NCI-H774 (cell line): ENCODE data around the gene PTPN4.
"Not testable (repeated sequence)": the region's sequence is repeated elsewhere in the genome, so short reads cannot be mapped to it uniquely, and the experiment has no call there.

Experiments
- DNase-seq: peaks from one replicate; lab custom pipeline; 2025; lab: John Stamatoyannopoulos, UW

PTPN4 gene

DNA sequence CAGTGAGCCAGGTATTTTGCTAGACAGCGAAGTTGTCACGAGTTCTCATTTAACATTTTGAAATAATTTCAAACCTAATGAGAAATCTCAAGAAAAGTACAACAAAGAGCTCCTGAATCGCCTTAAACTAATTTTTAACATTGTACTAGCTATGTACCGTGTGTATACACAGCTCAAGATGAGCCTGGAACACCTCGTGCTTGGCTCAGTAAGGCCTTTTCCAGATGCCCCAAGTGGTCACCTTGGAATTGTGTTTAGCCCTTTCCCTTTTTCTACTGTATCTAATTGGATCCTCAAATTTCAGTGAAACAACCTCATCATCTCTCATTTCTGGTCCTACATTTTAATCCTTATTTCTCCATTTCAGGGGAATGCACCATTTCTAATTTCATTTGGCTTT lies 7.2 kb downstream of the PTPN4 start:
- no peak for DNase-seq

DNA sequence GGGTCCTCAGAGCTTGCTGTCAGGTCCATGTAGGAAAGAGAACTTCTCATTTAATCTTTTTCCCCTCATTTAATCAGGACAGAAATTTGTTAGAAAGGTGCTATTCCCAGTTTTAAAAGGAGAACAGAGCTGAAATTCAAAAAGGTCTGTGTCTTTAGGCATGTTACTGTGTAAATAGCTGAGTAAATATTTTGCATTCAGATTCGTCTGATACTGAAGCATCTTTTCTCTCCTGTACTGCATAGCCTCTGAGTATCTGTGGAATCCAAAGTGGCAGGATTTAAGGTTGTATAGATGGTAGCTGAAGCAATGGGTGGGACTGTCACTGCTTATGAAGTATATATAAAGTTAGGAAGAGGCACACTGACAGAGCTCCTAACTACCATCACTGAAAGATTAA lies 9.0 kb downstream of the PTPN4 start:
- no peak for DNase-seq

DNA sequence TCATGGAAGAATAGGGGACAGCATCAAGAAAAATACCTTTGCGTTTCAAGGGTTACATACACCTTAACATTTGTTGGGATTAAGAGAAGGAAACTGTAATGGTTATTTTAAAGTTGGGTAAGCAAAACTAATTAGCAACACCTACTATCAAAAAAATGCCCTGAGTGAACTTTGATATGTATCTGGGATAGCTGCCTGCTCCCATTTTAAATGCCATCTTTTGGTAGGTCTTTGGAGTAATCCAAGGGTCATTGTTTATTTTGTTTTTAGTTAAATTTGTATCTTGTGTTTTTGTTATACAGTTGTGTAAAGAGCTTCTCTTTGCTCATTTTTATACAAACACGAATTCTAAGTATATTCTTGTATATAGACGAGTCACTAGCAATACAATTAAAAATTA lies 9.9 kb downstream of the PTPN4 start:
- DNase-seq = no peak

DNA sequence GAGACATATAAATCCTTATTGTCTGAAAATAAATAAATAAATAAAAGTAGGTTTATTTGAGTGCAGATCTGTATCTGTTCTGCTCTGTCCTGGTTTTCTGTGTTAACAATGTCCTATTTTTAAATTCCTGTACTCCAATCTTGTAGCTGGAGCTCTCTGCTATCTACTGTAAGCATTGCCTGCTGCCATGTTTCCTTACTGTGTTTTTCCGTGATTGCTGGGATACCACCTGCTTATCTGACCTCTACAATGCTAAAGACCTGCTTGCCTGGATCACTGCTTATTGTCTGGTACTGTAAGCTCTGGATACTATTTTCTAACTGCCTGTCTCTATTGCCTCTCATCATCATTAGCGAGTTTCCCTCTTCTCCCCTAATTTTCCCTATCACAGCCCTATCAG lies 11.6 kb downstream of the PTPN4 start:
- no peak for DNase-seq

DNA sequence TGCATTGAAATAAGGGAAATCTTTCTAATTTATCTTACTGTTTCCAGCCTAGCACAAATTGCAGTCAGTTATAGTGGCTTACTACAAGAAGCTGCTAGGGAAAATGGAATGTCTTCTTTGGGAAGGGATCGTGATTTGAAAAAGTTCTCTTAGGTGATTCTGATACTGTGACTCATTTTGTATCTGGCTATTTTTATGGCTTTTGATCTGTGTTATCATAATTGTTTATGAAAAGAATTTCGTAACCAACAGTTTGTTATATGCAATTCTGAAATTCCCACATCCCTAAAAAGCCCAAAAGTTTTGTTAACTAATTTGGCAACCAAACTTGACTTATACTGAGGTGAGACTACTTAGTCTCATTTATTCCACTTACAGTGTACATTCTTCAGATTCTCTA lies 12.4 kb downstream of the PTPN4 start:
- no peak for DNase-seq

DNA sequence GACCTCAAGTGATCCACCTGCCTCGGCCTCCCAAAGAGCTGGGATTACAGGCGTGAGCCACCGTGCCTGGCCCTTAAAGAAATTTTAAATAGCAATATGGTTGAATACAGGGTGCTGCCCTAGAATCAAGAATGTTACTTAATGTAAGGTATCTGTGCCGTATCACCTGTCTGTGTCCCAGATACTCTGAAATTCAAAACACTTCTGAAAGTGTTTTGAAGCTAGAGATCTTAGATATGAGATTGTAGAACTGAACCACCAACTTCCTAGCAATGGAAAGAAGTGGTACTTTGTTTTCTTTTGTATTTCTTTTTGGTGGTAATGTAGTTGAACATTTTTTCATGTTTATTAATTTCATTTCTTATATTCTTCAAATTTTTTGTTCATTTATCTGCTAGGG lies 13.0 kb downstream of the PTPN4 start:
- DNase-seq = no peak

DNA sequence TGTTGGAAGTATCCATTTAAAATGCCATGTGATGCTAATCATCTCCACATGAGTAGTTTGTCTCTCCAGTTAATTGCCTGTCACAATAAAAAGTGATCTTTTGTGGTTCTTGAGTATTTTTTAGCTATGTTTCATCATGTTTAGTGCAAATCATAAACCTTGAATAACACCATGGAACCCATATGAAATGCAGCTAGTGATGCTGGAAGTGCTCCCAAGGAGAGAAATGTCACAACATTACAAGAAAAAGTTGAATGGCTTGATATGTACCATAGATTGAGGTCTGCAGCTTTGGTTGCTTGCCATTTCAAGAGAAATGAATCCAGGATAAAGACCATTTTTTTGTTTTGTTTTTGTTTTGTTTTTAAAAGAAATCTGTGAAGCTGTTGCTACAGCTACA lies 14.3 kb downstream of the PTPN4 start:
- no peak for DNase-seq

DNA sequence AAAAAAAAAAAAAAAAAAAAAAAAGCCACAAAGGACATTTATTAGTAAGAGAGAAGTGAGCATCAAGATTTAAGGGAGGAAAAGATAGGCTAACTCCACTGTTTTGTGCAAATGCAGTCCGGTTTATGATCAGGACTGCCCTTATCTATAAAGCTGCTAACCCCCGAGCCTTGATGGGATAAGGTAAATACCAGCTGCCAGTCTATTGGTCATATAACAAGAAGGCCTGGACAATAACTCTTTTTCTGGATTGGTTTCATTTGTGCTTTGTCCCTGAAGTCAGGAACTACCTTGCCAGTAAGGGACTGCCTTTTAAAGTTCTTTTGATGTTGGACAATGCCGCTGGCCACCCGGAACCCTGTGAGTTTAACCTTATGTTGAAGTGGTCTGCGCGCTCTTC lies 15.4 kb downstream of the PTPN4 start:
- DNase-seq = no peak

DNA sequence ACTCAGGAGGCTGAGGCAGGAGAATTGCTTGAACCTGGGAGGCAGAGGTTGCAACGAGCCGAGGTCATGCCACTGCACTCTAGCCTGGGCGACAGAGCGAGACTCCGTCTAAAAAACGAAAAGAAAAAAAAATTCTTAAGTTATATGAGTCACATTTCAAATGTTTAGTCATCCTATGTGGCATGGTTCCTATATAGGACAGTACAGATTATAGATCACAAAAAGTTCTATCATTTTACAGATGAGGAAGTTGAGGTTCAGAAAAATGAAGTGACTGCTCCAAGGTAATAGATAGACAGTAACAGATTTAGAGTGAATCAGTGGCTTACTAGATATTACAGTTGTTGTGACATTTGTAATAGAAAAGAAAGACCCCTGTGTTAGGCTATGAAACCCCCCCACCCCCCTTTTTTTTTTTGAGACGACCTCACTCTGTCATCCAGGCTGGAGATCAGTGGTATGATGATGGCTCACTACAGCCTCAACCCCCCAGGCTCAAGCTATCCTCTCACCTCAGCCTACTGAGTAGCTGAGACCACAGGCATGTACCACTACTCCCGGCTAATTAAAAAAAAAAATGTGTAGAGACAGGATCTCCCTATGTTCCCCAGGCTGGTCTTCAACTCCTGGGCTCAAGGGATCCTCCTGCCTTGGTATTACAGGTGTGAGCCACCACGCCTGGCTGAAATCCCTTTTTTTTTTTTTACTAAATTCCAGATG lies 22.7 kb downstream of the PTPN4 start:
- DNase-seq = no peak

DNA sequence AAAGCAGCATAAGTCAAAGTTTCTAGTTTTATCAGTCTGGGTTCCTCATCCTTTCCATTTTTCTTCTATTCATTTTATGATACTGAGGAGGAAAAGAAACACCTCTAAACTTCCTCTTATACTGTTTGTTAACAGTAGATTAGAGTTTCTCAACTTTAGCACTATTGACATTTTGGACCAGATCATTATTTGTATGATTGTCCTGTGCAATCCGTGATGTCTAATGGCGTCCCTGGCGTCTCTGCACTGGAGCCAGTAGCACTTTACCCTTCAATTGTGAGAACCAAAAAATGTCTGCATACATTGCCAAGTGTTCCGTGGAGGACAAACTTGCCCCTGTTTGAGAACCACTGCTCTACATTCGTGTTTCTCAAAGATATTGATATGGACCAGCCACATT lies 25.2 kb downstream of the PTPN4 start:
- DNase-seq = no peak

DNA sequence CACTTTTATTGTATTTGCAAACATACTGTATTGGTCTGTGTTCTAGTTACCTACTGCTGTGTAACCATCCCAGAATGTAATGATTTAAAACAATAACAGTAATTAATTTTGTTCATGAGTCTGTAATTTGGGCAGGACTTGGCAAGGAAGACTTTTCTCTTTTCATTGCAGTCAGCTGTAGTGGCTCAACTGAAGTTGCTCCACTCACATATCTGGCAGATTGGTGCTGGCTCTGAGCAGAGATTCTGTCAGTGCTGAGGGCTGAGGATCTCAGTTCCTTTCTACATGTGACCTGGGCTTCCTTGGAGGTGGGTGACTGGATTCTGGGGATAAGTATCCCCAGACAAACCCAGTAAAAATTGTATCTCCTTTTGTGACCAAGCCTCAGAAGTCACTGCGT lies 26.6 kb downstream of the PTPN4 start:
- no peak for DNase-seq

DNA sequence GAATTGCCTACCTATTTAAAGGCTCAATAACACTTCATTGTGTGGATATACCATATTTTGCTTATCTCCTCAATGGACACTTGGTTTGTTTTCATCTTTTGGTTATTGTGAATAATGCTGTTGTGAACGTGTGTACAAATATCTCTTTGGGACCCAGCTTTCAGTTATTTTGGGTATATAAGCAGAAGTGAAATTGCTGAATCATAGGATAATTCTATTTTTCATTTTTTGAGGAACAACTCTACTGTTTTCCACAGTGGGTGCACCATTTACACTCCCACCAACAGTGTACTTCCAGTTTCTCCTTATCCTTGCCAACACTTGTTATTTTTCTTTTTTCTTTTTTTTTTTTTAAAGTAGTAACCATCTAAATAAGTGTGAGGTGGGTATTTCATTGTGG lies 29.0 kb downstream of the PTPN4 start:
- DNase-seq = no peak

DNA sequence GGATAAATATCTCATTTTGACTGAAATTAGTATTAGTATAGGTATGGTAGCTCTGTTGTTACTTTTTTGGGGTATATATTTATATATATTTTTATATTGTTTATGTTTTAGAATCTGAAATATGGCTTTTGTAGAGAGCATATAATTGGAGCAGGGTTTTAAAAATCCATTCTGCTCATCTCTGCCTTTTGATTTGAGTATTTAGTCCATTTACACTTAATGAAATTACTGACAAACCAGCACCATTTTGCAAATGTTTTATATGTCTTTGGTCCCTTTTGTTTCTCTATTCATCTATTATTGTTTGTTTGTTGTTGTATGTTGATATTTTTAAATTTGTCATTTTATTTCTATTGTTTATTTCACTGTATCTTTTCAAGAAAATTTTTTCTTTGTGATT lies 30.7 kb downstream of the PTPN4 start:
- DNase-seq = no peak

DNA sequence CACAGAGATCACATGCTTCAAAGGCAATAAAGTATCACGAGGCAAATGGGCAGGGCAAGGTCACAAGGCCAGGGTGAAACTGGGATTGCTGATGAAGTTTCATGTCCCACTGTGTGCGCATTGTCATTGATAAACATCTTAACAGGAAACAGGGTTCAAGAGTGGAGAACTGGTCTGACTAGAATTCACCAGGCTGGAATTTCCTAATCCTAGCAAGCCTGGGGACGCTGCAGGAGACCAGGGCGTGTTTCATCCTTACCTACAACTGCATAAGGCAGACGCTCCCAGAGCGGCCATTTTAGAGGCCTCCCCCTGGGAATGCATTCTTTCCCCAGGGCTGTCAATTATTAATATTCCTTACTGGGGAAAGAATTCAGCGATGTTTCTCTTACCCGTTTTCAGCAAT lies 33.2 kb downstream of the PTPN4 start:
- no peak for DNase-seq

DNA sequence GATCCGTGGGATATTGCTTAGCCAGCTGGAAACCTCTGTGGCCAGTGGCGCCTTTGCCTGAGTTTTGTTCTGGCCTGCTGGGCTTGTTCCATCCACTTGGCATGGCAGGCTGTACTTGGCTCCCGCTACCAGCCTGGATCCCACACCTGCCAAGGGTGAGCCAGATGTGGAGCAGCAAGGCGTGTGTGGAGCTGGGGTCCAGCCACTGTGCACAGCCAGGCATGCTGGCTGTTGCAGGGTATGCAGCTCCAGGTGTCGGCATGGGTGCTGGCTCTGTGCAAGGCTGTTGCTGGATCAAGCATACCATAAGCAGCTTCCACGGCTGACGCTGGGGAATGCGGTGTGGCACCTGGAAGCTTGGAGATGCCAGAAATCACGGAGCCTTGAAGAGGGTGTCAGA lies 34.5 kb downstream of the PTPN4 start:
- no peak for DNase-seq

DNA sequence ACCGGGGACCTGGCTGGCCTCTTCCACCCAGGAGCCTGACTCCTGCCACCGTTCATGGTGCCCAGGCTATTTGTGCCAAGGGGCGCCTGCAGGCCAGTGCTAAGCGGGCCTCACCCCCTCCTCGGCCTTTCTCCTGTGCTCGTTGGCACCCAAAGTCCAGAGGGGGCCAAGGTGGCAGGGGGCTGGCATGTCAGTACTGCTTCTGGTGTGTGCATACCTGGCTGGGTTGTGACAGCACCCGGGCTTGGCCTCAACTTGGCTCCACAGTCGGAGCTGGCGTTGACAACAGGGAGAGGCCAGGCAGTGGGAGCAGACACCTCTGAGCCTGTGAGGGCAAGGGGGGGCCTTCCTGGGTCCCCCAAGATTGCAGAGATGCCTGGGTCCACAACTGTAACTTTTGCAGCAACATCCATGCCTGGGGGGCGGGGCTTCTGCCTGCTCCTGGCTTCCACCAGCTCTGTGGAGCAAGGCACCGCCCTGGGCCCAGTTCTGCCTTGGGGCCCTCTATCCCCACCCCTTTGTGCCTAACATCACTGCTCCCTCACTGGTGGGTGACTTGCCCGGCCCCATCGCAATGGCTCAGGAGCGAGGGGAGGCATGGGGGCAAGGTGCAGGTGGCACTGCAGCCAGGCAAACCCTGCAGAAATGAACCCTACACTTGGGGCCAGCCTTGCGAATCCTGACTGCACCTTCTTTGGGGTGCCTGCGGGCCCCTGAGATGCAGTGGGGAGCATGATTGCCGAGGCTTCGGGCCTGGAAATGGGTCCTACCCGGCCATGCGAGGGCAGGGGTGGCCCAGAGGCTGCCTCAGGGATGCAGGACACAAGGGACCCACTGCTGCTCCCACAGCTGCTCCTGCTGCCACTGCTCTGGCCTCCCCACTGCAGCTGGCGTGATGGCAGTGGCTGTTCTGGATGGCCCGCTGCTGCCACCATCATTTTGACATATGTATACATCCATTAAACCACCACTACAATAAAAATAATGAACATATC lies 35.9 kb downstream of the PTPN4 start:
- DNase-seq = no peak

DNA sequence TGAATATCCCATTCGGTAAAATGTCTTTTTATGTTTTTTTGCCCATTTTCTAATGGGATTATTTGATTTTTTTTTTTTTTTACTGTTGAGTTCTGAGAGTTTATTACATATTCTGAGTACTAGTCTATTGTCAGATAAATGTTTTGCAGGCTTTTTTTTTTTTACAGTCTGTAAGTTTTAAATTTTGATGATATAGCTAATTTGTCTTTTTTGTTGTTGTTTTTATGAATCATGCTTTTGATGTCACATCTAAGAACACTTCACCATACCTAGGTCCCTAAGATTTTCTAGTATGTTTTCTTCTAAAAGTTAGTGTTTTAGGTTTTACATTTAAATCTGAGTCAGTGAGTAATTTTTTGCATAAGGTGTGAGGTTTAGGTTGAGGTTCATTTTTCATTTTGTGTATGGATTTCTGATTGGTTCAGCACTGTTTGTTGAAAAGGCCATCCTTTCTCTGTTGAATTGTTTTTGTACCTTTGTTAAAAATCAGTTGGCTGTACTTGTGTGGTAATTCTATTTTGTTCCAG lies 40.7 kb downstream of the PTPN4 start:
- DNase-seq = no peak

DNA sequence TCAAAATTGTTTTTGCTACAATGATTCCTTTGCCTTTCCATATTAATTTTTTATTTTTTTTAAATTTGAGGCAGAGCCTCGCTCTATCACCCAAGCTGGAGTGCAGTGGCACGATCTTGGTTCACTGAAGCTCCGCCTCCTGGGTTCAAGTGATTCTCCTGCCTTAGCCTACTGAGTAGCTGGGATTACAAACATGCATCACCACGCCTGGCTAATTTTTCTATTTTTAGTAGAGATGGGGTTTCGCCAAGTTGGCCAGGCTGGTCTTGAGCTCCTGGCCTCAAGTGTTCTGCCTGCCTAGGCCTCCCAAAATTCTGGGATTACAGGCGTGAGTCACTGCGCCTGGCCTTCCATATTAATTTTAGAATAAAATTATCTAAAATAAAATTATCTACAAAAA lies 41.3 kb downstream of the PTPN4 start:
- DNase-seq = no peak

DNA sequence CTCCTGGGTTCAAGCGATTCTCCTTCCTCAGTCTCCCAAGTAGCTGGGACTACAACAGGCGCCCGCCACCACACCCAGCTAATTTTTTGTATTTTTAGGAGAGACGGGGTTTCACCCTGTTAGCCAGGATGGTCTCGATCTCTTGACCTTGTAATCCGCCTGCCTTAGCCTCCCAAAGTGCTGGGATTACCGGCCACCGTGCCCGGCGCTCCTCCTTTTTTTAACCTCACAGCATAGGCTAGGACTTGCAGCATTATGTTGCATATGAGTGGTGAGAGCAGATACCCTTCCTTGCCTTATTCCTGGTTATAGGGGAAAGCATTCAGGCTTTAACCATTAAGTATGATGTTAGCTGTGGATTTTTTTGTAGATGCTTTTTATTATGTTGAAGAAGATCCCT lies 42.3 kb downstream of the PTPN4 start:
- not testable (repeated sequence) for DNase-seq

DNA sequence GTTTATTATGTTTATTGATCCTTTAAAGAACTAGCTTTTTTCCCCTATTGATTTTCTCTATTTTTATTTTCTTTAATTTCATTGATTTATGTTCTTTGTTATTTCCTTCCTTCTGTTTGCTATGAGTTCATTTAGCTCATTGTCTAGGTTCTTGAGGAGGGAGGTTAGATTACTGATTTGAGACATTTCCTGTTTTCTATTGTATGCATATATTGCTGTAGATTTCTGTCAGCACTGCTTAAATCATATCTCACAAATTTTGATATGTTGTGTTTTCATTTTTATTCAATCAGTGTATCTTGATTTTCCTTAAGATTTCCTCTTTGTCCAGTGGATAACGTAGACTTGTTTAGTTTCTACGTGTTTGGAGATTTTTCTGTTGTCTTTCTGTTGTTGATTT lies 43.4 kb downstream of the PTPN4 start:
- no peak for DNase-seq

DNA sequence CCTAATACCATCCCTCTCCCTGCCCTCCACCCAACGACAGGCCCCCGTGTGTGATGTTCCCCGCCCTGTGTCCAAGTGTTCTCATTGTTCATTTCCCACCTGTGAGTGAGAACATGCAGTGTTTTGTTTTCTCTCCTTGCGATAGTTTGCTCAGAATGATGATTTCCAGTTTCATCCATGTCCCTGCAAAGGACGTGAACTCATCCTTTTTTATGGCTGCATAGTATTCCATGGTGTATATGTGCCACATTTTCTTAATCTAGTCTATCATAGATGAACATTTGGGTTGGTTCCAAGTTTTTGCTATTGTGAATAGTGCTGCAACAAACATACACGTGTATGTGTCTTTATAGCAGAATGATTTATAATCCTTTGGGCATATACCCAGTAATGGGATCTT lies 44.7 kb downstream of the PTPN4 start:
- not testable (repeated sequence) for DNase-seq

DNA sequence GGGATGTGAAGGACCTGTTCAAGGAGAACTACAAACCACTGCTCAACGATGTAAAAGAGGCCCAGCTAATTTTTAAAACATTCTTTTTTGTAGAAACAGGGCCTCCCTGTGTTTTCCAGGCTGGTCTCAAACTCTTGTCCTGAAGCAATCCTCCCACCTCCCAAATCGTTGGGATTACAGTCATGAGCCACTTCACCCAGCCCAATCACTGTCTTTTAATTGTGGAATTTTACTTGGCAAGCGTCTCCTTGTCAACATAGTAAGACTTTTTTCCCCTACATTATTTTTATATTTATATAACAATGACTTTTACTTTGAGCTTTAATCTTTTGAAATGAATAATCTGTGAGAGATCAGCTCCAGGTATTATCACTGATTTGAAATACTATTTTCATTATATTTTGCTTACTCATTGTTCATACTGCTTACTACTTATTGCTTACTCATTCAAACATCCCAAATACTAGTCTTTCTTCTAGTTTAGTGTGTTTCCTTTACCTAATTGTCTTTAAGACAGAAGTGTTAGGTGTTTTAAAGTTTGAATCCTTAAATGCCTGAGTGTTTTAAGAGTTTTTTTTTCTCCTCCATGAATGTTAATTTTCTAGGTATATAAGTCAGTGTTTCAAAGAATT lies 48.9 kb downstream of the PTPN4 start:
- DNase-seq = no peak
